NCI-H2081 (cell line): Measurements from ENCODE around the gene TUT7.
"Not testable (repeated sequence)": the region's sequence is repeated elsewhere in the genome, so short reads cannot be mapped to it uniquely, and the experiment has no call there.

Experiments
- DNase-seq, 2 experiments: peaks; one replicate each; lab custom pipeline; 2025; lab: John Stamatoyannopoulos, UW

Gene TUT7, protein sequence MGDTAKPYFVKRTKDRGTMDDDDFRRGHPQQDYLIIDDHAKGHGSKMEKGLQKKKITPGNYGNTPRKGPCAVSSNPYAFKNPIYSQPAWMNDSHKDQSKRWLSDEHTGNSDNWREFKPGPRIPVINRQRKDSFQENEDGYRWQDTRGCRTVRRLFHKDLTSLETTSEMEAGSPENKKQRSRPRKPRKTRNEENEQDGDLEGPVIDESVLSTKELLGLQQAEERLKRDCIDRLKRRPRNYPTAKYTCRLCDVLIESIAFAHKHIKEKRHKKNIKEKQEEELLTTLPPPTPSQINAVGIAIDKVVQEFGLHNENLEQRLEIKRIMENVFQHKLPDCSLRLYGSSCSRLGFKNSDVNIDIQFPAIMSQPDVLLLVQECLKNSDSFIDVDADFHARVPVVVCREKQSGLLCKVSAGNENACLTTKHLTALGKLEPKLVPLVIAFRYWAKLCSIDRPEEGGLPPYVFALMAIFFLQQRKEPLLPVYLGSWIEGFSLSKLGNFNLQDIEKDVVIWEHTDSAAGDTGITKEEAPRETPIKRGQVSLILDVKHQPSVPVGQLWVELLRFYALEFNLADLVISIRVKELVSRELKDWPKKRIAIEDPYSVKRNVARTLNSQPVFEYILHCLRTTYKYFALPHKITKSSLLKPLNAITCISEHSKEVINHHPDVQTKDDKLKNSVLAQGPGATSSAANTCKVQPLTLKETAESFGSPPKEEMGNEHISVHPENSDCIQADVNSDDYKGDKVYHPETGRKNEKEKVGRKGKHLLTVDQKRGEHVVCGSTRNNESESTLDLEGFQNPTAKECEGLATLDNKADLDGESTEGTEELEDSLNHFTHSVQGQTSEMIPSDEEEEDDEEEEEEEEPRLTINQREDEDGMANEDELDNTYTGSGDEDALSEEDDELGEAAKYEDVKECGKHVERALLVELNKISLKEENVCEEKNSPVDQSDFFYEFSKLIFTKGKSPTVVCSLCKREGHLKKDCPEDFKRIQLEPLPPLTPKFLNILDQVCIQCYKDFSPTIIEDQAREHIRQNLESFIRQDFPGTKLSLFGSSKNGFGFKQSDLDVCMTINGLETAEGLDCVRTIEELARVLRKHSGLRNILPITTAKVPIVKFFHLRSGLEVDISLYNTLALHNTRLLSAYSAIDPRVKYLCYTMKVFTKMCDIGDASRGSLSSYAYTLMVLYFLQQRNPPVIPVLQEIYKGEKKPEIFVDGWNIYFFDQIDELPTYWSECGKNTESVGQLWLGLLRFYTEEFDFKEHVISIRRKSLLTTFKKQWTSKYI (N-terminal part only)

DNA sequence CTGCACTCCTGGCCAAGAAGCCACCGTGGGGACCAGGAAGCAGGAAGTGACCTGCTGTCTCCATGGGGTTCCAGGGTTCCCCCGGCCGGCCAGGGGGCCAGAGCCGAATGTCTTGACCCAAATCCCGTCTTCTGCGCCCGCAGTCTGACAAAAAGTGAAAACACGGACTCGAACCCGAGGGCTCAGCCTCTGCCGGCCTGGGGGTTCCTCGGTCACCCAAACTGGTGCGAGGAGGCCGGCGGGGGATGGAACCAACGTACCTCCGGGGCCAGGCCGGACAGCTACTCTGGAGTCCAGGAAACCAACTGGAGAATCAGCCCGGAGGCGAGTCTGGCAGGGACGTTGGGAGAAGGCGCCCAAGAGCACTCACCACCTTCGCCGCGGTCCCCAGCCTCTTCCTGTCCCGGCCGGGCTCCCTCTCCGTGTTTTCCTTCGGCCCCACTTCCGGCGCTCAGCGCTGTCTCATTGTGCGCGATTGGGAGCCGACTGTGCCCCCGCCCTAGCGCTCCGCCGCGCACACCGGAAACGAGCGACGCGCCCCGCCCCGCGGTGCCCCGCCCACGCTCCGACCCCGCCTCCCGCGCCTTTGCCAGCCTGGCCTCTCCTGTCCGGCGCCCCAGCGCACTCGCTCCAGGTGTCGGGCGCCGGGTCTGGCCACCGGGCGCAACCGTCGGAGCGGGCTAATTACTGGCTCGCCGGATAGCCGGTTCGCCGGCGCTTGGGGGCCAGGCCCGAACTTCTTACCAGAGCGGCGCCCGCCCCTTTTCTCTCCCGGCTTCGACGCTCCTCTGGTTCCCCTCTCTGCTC lies at the start of gene TUT7:
Gene TUT7, minus strand, starts transcription at position 400 of the 807 bp plus-strand sequence. CDS start 1,211 bp downstream, outside the sequence.
- peak; percentile 95 for DNase-seq

DNA sequence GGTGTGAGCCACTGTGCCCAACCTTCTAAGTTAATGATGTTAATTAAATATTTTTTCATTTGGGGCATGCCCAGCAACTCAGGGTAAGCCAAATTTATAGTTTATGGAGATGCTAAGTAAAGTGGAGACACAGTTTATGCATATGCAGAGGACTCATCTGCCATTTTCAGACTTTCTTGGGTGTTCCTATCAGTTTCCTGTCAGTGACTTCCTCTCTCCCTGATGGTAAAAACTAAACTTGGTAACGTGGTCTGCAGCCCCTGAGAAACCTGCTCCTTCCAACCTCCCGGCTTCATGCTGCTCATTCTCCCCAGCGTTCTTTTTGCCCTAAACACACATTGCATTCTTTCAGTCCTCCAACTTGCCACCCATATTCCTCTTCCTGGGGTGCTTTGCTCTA lies 48.4 kb upstream of the TUT7 start:
- no peak for DNase-seq

DNA sequence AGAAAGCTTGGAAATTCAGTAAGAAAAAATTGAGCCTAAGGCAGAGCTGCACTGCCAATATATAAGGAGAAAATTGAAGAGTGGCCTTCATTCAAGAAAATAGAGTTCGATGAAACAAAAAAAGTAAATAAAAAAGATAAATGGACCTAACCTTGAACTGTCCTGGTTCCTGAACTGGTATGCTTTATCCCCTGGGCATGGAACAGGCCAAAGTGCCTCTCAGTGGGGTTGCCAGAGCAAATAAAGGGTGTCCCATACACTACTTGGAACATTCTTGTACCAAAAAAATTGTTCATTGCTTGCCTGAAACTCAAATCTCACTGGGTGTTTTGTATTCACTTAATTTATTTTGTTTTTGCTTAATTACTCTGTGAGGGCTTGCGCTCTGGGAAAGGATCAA lies 42.2 kb upstream of the TUT7 start:
- no peak for DNase-seq

DNA sequence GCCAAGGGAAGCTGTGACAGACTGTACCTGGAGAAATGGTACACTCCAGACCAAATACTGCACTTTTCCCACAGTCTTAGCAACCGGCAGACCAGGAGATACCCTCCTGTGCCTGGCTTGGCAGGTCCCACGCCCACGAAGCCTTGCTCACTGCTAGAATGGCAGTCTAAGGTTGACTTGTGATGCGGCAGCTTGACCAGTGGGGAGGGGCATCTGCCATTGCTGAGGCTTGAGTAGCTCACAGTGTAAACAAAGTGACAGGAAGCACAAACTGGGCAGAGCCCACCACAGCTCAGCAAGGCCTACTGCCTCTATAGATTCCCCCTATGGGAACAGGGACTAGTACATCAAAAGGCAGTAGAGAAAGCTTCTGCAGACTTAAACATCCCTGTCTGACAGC lies 36.0 kb upstream of the TUT7 start:
- DNase-seq = not testable (repeated sequence)

DNA sequence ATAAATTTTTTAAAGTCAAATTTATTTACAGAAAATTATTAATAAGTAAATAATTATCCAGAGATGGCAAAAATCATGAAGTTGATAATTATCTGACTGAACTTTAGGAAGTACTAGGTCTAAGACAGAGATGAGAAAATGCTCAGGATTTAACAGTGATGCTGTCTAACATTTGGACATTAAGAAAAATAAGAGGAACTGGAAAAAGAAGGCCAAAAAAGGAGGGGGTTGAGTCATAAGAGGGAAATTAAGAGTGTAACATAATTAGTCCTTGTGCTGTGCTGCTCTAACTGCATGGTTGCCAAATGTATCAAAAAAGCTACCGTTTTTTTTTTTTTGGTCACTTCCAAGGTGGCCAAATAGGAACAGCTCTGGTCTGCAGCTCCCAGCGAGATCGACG lies 35.4 kb upstream of the TUT7 start:
- DNase-seq = no peak

DNA sequence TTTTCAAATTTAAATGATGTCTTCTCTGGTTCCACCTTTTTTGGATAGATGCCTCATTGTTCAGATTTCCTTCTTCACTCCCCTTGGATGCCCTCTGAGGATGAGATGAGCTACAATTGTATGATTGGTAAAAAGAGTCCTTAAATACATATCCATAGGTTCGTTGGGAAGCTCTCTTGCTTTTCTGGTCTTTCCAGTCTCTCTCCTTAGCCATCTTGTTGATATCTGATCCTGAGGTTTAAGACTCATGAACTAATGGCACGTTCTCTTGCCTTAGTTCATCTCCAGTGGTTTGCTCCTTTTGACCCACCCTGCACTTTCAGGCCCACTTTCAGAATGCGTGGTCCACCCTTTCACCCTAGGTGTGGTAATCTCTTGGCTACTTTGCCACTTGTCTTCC lies 33.2 kb upstream of the TUT7 start:
- DNase-seq = no peak

DNA sequence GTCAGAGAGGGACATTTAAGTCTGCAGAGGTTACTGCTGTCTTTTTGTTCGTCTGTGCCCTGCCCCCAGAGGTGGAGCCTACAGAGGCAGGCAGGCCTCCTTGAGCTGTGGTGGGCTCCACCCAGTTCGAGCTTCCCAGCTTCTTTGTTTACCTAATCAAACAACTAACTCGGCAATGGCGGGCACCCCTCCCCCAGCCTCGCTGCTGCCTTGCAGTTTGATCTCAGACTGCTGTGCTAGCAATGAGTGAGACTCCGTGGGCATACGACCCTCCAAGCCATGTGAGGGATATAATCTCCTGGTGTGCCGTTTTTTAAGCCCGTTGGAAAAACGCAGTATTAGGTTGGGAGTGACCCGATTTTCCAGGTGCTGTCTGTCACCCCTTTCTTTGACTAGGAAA lies 28.8 kb upstream of the TUT7 start:
- DNase-seq = not testable (repeated sequence)

DNA sequence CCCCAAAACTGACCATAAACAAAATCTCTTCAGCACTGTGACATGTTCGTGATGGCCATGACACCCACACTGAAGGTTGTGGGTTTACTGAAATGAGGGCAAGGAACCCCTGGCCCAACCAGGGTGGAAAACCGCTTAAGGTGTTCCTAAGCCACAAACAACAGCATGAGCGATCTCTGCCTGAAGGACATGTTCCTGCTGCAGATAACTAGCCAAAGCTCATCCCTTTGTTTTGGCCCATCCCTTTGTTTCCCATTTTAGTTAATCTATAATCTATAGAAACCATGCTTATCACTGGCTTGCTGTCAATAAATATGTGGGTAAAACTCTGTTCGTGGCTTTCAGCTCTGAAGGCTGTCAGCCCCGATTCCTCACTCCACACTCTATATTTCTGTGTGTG lies 21.8 kb upstream of the TUT7 start:
- DNase-seq = no peak

DNA sequence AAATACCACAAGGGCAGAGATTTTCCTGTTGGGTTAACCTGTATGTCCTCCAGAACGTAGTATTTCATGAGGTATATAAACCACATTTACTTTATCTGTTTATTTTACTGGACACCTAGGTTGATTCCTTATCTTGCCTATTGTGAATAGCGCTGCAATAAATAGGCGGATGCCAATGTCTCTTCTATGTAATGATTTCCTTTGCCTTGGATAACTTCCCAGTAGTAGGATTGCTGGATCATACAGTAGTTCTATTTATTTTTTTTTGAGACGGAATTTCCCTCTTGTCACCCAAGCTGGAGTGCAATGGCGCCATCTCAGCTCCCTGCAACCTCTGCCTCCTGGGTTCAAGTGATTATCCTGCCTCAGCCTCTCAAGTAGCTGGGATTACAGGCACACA lies 15.6 kb upstream of the TUT7 start:
- no peak for DNase-seq

DNA sequence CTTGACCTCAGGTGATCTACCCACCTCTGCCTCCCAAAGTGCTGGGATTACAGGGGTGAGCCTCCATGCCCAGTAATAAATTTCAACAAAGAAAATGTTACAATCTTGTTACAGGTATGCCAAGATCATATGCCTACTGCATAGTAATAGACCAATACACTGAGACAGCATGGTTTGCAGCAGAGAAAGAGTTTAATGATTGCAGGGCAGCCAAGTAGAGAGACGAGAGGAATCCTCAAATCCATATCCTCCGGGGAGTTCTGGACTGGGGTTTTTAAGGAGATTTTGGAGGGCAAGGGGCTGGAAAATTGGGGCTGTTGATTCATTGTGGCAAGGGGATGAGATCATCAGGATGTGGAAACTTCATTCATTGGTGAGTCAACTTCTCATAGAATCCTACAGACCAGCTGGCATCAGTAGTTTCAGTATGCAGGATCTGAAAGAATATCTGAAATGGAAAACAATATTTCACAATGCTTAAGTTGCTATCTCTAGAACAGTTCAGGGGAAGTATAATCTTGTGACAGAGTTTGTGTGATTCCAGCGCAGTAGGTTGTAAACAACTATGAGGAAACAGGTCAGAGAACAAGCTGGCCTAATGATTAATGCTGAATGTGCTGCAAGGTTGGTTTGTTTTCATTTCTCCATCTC lies 14.8 kb upstream of the TUT7 start:
- no peak for DNase-seq

DNA sequence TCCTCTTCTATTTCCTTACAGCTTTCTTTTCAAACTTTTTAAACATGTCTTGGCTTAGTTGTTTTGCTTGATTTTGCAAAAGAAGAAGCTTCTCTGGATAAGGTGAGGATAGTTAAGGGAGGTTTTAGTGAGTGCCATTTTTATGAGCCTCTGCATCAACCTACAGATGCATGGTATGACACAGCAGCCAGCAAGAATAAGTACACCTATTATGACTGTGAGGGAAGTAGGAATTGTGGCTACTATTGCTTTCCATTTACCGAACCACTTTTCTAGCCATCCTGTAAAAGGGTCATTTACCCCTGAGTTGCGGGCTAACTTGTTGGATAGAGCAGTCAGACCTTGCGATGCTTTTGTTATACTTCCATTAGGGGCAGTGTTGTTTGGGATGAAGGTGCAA lies 7.0 kb upstream of the TUT7 start:
- no peak for DNase-seq

DNA sequence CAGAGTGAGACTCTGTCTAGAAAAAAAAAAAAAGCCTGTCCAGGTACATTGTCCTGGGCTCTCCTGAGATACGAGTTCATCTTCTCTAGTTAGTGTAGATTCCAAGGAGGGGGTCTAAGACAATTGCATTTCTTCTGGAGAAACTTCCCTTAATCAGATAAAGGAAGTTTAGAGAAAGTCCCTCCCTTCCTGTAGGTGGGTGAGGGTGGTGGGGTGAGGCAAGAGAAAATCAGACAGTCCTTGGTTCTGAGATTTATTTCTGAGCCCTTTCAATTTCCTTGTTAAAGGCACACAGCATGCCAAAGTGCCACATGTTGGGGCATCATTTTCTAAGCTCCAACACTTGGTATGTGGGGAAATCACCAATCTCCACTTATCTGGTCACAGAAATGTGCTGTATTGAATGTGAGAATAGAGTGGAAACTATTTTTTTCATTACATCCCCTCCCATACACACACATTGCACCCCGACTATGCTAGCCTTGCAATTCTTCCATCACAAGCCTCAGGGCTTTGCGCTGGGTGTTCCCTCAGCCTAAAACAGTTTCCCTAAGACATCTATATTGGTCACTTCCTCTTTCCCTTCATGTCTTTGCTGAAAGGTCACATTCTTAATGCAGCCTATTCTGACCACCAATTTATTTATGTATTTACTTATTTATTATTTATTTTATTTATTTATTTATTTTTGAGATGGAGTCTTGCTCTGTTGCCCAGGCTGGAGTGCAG lies 5.1 kb upstream of the TUT7 start:
- no peak for DNase-seq

DNA sequence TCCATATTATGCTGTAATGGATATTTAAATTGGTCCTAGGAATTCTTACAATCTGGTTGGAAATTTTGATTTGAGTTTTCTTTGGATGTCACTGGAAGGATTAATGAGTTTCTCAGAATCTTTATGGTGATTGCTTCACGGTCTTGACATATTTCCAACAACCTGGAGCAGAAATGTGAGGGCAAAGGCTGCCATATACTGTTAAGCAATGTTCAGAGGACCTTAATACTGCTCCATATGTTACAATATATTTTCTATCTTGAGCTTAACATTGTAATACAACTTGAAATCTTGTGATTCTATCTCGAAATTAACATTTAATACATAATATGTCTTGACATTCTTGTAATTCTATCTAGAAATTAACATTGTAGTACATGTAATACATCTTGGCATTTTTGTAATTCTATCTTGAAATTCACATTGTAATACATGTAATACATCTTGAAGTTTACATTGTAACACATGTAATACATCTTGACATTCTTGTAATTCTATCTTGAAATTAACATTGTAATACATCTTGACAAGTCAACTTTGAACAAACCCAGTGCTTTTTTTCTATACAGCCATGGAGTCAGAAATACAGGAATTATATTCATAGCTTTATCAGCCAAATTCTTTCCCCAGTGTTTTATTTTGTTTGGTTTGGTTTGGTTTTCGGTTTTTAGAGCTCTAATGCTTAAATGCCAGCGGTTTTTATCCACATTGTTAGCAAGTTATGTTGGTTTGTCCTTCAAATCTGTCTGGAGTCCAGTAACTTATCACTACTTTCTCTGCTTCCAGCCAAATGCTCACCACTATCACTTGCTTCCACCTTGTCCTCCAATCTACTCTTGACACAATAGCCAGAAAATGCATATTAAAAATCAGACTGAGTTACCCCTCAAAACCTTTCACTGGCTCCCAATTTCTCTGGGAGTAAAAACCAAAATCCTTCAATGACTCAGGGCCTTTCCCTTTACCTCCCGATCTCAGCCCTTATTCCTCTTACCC lies 3.0 kb upstream of the TUT7 start:
- DNase-seq = no peak

DNA sequence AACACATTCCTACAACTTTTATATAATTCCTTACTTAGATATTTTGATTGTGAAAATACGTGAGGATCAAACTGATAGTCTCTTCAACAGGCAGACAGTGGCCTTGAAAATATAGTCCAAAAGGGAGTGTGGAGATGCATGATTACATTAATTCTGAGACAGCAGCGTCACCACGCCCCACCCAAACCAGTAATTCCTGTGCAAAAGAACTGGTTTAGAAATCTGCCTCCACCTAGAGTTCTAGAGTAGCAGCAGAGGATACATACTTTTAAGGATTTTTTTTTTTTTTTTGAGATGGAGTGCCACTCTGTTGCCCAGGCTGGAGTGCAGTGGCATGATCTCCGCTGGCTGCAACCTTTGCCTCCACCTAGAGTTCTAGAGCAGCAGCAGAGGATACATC lies 1.6 kb upstream of the TUT7 start:
- DNase-seq = no peak

DNA sequence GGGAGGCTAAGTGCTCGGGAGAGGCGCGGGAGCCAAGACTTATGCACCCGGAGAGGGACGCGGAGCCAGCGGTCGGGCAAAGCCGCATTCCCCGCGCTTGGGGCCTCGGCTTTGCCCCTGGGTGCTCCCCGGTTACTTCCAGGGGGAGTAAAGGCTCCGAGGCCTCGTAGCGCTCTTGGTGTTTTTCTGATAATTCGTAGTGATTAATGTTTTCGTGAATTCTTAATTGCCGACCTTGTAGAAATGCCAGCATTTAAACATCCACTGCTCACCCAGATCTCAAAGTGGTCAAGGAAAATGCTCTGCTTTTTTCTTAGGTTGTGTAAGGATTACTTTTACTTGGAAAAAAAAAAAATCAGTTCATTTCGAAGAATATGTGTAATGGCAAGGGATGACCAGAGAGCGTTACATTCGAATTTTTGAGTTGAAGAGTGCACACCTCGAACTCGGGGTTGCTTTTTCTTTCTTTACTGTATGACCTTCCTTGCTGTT lies 654 bp upstream of the TUT7 start:
- DNase-seq = no peak

DNA sequence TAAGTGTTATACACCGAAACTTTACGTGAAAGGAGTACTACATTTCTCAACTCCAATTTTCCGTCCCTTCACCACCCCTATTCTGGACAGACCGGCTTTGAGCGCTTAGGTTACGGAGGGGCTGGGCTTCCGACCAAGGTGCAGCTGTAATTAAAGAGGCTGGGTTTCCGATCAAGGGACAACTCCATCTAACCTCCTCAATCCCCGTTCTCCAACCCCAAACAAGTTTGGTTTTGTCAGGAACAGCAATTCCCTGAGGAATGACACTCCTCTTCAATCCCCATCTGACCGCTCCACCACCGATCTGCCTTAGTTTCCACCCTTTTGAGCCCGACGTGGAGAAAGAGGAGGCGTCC lies 577 bp downstream of the TUT7 start:
- DNase-seq = peak; percentile 15 to 34

DNA sequence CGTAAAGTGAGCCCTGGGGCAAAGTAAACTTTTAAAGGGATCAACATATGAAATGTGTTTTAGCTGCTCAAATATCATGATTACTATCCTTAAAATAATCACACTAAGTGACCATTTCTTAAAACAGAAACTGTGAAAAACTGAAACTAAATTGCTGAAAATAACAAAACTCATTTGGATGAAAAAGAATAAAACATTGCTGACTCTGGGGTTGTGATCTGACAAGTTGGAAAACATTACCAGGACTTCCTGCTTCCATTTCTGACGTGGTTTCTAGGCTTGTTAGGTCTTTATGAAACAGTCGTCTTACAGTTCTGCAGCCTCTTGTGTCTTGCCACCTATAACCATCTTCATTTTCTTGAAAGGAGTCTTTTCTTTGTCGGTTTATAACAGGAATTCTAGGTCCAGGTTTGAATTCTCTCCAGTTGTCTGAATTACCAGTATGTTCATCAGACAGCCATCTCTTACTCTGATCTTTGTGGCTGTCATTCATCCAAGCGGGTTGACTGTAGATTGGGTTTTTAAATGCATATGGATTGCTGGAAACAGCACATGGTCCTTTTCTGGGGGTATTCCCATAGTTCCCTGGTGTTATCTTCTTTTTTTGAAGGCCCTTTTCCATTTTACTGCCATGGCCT lies 1.7 kb downstream of the TUT7 start:
- no peak for DNase-seq

DNA sequence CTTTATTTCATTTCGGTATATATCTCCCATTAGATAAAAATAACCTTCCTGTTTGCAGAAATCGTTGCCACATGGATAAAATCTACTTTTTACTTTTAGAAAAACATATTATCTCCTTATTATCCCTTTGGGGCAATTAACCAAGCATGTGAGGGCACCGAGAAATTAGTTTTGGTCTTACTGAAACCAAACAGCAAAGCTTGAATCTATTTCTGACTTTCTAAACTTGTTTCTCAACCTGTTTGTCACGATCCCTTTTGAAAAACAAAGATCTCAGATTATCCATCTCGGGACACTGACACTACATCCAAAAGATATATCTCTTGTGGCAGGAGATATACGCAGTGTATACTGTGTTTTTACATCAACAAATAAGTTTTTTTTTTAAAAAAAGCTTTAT lies 2.3 kb downstream of the TUT7 start:
- DNase-seq = no peak
